Endometrial microvascular endothelial cells (primary cell): Measurements from ENCODE around the gene AAK1. TPM values are rescaled to one million over a fixed set of nuclear protein-coding genes. Genes with fewer than 3 reads are reported as not detected.
"Not testable (repeated sequence)": the region's sequence is repeated elsewhere in the genome, so short reads cannot be mapped to it uniquely, and the experiment has no call there.

Experiments used
- in situ Hi-C: cut with HindIII; loops from 2 replicates; pipeline ENCODE4 v1.10.0; 2017; ENCODE audit warnings: low sequenced_read_pairs, low pct_unique_long_range_greater_than_20kb; ENCODE audit errors: inconsistent ontology term
- total RNA-seq: library from RNA; depleted of rRNA; stranded (reverse); fragments of >200 nt; gene quantifications from one replicate; pipeline ENCODE4 v1.2.3, GENCODE V29; 2015; ENCODE audit errors: inconsistent ontology term

The AAK1 gene
- total RNA-seq, 1 donor from 2014 or later = 47.8 TPM

DNA sequence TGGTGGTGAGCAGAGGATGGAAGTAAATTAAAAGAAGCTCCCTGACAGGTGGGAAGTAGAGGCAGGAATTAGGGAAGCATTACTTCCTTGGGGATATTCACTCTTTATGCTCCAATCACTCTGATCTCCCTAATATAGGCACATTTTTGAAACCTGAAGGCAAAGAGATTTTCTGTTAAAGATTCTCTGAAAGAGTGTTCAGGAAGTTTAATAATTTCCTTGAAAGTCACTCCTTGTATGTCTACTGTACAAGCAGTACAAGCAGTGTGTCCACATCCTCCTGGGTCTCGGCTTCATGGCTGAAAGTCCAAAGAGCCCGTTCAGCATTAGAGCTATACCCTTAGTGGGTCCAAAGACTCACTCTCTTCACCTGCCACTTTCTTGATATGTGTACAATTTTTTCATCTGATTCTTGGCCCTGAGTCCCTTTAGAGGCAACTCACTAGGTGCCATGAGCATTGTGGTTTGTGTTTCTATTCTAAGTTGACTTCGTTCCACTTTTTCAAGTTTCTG is 60.2 kb downstream of the AAK1 start:
- in situ Hi-C loops = no loop called here

DNA sequence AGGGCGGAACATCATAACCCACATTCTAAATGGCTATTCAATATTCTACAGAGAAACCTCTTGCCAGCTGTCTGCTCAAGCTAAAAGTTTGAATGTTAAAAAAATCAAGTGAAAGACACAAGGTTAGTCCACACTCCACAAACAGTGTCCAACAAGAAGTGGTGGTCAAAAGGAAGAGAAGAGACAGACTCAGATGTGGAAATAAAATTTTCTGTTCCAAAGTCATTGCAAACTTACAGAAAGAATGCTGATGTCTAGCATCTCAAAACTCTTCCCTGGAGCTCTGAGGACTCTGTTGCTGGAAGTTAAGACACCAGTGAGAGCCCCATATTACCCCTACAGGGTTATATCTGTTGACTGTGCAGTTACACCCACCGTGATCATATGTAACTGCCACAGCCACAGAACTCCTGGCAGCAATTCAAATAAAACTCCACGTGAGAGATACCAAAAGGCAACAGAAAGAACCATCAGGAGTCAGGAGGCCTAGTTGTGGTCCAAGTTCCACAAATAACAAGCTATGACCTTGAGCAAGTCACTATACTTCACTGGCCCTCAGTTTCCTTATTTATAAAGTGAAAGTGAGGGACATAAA is 60.9 kb downstream of the AAK1 start:
- in situ Hi-C loops = no loop called here

DNA sequence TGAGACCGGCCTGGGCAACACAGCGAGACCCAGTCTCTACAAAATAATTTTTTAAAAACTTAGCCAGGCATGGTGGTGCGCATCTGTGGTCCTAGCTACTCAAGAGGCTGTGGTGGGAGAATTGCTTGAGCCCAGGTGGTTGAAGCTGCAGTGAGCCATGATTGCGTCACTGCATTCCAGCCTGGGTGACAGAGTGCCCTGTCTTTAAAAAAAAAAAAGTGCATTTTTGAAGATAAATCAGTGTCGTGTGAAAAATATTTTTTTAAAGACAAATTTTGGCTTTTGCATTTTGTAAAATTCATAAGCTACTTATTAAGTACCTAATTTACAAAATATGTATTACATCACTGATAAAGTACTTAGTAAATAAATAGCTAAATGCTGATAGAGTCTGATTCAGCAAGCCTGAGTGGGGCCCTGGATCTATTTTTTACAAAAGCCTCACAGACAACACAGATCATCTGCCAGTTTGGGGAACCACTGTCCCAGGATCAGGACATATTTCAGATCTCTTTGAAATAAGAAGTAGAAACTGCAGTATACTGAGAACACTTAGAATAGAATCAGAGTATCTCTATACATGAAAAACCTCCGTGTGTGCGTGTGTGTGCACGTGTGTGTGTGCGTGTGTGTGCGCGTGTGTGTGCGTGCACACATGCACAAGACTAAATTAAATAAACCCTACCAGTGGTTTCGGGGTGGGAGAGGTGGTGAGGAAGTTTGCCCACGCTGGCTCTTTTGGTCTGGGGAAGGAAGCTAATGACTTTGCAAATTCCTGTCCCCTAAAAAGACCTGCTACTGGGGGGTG is 61.6 kb downstream of the AAK1 start:
- in situ Hi-C loops = no loop called here

DNA sequence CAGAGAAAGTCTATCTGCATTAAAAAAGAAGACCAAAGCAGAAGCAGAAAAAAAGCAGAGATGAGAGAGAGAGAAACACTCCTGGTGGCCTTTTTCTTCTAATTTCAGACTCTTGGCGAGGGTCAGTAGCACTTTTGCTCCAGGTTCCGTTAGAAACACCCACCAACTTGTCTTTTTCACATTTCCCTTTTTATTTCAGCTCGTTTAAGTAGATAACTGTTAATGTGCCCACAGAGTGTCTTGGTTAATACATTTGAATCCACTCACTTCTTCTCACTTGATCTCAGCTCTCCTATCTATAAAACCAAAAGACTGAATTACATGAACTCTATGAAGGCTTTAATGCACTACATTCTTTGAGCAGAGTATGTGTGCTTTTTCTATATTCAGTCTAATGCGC is 63.1 kb downstream of the AAK1 start:
- in situ Hi-C loops = no loop called here

DNA sequence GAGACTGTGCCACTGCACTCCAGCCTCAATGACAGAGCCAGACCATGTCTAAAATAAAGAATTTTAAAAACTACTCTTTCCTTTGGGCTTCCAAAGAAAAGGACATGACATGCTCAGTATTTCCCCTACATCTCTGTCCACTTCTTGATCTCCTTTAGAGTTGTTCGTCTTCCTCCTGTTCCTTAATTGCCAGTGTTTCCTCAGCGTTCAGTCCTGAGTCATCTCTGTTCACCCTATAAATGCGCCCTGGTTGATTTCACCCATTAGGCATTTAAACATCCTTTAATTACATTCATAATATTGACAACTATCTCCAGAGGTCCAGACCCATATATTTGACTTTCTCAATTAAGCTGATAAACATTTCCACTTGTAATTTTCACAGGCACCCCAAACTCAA is 64.0 kb downstream of the AAK1 start:
- in situ Hi-C loops = no loop called here

DNA sequence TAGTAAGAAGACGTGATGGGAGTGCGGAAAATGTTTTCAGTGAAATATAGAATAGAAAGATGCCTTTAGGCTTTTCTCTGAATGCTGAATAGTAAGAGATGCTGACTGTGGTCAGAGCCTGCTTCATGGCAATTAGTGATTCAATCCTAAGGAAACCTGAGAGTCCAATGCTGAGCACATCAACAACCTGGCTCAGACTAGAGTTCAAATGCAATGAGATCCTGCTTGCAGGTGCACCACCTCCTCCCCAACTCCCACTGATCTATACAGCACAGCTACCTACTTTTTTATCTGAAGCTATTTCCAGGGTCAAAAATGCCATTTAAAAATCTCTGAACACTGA is 65.4 kb downstream of the AAK1 start:
- in situ Hi-C loops = no loop called here

DNA sequence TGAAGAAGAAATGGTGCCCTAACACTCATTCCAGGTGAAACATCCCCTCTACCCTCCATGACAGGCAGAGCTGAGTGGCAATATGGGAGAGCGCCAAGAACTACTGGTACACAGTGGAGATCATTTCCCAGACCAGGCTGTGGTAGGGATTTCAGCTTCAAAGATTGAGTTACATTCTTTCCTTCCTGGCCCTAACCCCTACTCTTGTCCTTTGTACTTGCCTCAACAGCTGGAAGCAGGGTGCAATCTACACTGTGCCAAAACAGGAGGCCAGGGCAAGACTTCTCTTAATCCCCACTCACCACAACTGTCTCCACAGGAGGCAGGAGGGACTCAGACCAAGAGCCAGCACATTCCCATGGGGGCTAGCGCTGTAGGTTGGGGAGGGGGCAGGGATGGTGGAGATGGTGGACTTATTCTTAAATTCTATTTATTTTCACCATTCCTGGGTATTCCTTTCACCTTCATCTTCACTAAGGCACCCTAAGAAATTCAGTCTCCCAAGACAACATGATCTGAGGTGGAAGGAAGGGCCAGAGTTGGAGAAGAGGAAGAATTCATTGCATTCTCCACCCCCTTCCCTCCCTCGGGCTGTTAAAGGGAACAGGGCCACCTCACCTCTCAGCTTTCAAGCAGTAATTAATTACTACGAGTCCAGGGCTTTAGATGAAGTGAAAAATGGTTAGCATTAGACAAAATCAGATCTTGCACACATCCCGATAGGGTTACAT is 65.9 kb downstream of the AAK1 start:
- in situ Hi-C loops = no loop called here

DNA sequence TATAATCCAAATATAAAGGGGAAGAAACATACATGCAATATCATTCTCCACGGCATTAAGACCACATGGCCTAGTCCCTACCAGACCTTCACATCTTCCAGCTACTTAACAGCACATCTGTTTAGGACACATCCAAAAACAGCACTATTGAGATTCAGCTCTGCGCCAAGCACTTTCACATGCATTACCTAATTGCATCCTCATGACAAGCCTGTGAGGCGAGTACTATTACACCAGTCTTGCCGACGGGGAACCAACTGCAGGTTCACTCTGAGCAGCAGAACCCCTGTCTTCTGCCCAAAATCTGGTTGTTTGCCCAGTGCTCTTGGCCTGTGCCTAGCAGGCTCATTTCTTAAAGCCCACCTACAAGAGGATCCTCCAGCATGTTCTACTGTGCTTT is 66.7 kb downstream of the AAK1 start:
- in situ Hi-C loops = no loop called here

DNA sequence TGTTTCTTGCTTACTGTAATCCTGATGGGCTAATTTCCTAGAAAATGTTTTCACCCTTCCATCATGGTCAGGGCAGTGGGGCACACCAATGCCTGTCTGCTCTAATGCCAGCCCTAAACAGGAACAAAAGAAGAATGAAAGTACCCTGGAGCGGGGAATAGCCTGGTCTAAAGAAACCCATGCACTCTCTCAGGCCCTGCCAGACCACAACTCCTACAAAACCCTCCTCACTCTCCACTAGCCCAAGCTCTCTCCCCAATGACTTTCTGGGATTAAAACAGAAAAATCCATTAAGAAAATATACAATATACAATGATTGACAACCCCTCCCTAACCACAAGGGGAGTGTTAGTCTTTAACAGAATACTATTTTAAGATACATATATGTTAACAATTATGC is 67.6 kb downstream of the AAK1 start:
- in situ Hi-C loops = no loop called here

DNA sequence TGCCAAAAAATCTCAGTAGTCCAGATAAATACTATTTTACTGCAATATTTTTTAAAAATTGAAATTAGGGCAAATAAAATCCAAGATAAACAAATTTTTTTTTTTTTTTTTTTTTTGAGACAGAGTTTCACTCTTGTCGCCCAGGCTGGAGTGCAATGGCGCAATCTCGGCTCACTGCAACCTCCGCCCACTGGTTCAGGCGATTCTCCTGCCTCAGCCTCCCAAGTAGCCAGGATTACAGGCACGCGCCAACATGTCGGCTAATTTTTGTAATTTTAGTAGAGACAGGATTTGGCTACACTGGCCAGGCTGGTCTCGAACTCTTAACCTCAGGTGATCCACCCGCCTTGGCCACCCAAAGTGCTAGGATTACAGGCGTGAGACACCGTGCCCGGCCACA is 68.2 kb downstream of the AAK1 start:
- in situ Hi-C loops = not testable (repeated sequence)

DNA sequence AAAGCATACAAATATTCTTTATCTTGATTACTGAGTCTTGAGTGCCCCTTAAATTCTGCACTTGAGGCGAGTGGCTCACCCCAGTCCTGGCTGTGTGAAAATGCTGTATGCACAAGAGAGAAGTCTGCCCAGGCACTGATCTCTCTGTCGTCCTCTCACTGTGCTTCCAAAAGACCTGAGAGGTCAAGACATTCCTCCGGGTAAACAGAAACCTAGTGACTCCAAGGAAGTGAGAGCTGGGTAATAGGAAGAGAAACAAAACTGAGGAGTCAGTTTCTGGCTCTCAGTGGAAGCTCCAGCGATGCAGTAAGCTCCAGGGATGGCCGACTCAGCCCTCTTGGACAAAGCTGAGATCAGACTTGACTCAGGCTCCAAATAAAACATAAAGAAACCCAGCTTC is 70.9 kb downstream of the AAK1 start:
- in situ Hi-C loops = loop anchor here (25.0 kb wide), 1 partner anchor 240 kb away; no protein-coding TSS in a partner anchor

DNA sequence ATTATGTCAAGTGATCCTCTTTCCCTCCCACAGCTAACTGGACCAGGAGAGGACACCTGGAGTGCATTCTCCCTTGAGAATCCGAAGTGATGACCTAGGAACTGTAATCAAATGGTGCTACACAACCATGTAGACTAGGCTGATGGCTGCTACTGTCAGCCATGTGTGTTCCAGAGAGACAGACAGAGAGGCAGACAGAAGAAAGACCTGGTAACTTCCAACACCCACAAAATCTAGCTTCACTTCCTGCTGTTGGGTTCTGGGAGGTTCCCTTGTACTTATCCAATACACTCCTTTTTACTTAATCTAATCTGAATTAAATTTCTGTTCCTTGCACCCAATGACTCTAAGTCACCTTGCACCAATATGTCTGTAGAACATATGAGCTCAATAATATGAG is 72.3 kb downstream of the AAK1 start:
- in situ Hi-C loops = loop anchor here (25.0 kb wide), 1 partner anchor 241 kb away; no protein-coding TSS in a partner anchor

DNA sequence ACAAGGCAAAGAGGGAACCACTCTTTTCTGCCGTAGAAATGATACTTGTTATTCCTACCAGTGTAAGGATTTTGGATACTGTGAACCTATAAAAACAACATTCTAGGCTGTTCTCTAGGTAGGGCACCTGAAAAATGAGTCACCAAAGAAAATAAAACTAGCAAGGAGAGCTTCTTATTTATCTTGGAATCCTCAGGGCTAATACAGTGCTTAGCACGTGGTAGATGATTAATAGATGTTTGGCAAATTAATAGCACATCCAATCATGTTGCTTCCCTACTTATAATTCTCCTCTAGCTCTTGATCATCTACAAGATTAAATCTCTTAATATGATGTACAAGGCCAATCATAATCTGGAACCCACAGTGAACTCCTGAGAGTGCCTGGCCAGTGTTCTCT is 73.1 kb downstream of the AAK1 start:
- in situ Hi-C loops = loop anchor here (25.0 kb wide), 1 partner anchor 242 kb away; no protein-coding TSS in a partner anchor

DNA sequence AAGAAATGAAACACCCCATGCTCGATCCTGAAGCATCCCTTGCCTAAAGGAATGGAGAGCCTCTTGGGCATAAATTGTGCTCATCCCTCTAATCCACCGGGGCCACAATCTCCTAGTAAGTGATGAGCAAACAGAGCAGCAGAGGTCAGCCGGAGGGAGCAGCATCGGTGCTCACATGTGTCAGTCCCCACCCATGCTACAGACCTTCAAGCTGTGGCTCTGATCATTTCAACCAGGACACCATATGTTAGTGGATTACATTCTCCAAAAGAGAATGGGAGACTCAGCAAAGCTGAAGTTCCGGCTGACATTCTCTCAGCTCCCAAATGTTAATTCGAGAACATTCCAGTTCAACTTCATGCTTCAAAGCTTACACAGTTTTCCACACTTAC is 75.6 kb downstream of the AAK1 start:
- in situ Hi-C loops = loop anchor here (25.0 kb wide), 1 partner anchor 244 kb away; no protein-coding TSS in a partner anchor

DNA sequence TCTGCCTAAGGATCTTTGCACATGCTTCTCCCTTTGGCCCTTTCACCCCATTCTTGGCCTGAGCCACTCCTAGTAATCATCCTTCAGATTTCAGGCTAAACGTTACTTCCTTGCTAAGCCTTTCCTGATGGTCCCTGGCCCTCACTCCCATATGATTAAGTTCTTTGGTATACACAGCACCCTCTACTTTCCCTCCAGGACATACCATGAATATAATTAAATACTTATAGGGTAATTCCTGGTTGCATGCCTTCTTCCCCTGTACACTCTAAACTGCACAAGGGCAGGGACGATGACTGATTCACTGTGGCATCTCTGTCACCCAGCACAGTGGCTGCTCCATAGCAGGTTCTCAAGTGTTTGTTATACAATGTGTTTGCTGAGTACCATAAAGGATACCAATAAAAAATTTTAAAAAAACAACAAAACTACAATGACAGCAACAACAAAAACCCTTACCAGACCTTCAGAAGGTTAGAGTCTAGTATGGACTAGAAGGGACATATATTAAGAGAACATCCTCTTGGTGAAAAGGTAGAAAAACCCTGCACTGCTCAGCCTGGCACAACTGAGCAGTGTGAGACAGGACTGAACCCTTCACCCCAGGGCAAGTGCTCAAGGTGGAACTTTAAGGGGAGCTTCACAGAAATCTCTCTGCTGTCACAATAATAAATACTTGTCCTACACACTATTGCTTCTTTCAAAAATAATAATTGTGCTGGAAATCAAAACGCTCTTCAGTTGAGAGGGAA is 76.2 kb downstream of the AAK1 start:
- in situ Hi-C loops = loop anchor here (25.0 kb wide), 1 partner anchor 245 kb away; no protein-coding TSS in a partner anchor

DNA sequence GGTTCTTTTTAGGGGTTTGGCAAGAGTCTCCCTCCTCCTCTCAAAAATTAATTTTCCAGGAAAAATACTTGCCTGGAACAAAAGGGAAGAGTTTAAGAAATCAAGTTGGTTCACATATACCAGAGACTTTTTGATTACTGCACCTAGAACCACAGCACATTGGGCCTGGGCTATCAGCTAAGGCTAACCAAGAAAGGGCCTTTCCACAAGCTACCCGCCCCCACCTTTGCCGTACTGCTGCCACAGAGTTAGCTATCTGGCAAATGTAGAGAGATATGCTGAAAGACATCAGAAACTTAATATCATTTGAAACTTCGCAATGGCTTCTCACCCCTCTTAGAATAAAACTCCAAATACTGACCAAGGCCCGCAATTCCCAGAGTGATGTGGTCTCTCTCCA is 76.9 kb downstream of the AAK1 start:
- in situ Hi-C loops = loop anchor here (25.0 kb wide), 1 partner anchor 246 kb away; no protein-coding TSS in a partner anchor

DNA sequence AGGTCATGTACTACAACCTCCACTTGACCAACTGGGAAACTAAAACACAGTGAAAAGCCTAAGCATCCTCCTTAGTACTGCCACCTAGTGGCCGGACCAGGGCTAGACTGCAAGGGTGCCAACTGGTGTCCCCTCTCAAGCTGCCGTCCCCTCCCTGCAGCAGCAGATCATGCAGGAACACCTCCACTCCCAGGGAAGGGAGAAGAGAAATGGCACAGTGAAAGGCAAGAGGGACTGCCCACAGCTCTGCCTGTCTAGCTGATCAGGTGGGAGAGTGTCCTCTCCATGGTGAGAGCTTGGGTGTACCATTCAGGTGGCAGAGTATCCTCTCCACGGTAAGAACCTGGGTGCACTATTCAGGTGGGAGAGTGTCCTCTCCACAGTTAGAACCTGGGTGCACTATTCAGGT is 78.1 kb downstream of the AAK1 start:
- in situ Hi-C loops = loop anchor here (25.0 kb wide), 1 partner anchor 247 kb away; no protein-coding TSS in a partner anchor

DNA sequence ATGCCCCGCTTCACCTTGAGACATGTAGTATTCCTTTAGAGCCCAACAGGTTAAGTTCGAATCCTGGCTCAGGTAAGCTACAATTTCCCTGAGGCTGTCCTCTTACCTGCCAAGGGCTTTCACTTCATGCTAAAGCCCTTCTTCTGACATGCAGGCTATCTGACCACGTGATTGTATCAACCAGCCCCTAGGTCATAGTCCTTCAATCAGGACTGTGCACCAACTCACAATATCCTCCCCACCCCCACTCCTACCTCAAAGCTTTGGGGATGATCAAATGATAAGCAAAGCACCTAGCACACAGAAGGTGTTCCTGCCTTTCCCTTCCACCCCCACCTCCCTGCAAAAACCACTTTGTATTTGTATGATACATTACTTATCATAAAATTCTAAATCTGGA is 78.9 kb downstream of the AAK1 start:
- in situ Hi-C loops = loop anchor here (25.0 kb wide), 1 partner anchor 248 kb away; no protein-coding TSS in a partner anchor

DNA sequence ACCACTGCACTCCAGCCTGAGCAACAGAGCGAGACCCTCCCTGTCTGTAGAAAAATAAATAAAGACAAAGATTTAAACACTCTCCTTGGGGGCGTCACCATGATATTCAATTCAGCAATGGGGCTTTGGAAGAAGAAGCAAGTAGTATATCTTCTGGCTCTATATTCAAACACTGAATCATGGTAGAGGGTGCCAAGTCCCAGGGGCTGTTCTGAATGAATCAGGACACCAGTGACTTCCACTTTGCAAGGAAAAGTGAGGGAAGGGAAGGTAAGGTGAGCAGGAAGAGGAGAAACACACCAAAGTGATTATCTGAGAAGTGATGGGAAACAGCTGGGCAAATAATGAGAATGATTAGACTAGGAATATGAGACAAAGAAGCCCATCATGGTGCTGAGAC is 80.5 kb downstream of the AAK1 start:
- in situ Hi-C loops = loop anchor here (25.0 kb wide), 1 partner anchor 249 kb away; no protein-coding TSS in a partner anchor
